ENCODE measurements around the gene CCDC82.
"Not testable (repeated sequence)": the region's sequence is repeated elsewhere in the genome, so short reads cannot be mapped to it uniquely, and the experiment has no call there.

Gene CCDC82

DNA sequence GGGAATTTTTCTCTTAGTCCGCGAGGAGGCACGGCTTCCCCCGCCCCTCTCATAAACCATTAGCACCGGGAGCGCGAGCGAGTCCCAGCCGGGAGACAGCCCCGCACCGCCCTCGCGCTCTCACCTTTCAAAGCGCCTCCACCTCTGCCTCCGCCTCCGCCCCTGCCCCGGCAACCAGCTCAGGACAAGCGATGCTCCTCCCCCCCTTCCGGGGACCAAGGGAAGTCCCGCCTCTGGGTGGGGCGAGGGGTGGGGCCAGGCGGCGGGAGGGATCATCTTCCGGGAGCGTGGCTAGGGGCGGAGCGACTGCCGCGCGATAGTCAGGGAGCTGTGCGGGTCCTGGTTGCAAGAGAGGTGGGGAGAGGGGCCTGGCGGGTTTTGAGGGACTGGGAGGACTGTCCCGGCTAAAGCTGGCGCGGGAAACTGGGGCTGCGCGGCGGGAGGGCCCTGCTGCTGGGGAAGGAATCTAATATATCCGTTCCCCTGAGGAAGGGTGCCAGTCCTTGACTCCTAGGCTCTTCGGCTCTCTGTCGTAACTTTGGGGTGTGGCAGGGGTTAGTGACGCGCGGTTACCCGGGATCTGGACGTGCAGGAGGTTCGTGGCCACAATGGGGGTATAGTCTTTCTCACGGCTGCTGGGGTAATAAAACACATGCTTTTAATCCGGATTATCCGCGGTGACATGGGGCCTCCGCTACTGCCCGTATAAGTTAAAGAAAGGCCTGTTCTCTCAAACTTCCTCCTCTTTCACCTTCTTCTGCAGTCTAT is at the start of gene CCDC82, which contains the start of gene JRKL:
Gene CCDC82, minus strand, starts transcription at position 193 of the 768 bp plus-strand sequence. CDS start 5,165 bp downstream, outside the sequence.
Gene JRKL, plus strand, starts transcription at position 294 of the 768 bp plus-strand sequence. CDS start 637 bp downstream, outside the sequence.
- DNase-seq = peak; percentile 90

DNA sequence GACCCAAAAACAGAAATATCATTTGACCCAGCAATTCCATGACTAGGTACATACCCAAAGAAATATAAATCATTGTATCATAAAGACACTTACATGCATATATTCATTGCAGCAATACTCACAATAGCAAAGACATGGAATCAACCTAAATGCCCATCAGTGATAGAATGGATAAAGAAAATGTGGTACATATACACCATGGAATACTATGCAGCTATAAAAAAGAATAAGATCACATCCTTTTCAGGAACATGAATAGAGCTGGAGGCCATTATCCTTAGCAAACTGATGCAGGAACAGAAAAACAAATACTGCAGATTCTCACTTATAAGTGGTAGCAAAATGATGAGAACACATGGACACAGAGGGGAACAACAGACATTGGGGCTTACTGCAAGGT is 42.9 kb upstream of the CCDC82 start:
- DNase-seq = not testable (repeated sequence)

DNA sequence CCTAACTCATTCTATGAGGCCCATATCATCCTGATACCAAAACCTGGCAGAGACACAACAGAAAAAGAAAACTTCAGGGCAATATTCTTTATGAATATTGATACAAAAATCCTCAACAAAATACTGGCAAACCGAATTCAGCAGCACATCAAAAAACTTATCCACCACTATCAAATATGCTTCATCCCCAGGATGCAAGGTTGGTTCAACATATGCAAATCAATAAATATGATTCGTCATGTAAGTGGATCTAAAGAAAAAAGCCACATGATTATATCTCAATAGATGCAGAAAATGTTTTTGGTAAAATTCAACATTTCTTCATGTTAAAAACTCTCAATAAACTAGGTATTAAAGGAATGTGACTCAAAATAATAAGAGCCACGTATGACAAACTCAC is 41.0 kb upstream of the CCDC82 start:
- DNase-seq = no peak

DNA sequence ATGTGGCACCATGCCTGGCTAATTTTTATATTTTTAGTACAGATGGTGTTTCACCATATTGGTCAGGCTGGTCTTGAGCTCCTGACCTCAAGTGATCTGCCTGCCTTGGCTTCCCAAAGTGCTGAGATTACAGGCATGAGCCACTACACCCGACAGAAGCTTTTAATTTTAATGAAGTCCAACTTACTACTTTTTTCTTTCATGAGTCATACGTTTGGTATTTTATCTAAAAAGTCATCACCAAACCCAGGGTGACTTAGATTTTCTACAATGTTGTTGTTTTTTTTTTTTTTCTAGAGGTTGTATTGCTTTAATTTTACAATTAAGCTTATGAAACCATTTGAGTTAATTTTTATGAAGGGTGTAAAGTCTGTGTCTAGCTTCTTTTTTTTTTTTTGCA is 35.0 kb upstream of the CCDC82 start:
- no peak for DNase-seq

DNA sequence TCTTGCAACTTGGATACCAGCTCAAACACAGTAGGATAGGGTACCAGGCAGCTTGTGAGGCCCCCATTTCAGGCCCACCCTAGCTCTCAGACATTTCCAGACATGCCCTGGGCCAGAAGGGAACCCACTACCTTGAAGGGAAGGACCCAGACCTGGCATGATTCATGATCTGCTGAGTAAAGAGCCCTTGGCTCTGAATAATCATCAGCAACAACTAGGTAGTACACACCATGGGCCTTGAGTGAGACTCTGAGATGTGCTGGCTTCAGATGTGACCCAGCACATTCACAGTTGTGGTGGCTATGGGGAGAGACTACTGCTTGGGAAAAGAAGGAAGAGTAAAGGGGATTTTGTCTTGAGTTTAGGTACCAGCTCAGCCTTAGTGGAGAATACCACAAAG is 23.7 kb upstream of the CCDC82 start:
- no peak for DNase-seq

DNA sequence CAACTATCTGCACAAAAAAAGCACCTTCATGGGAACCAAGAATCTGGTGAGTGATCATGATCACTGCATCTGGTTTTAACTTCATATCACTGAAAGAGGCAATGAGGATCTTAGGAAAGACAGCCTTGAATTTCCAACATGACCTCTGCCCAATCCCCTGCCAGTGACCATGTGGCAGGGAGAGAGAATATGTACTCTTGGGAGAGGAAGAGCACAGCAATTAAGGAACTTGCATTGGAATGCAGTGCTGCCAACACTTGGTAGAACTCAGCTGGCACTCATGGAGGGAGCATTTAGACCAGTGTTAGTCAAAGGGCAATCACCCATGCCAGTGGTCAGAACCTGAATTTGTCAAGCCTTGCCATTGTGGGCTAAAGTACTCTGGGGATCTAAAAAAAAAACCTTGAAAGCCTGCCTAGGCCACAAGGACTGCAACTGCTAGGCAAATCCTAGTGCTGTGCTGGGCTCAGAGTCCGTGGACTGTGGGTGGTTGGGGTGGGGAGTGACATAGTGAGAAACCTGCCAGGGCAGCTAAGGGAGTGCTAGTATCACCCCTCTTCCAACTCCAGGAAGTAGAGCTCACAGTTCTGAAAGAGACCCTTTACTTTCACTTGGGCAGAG is 23.2 kb upstream of the CCDC82 start:
- no peak for DNase-seq

DNA sequence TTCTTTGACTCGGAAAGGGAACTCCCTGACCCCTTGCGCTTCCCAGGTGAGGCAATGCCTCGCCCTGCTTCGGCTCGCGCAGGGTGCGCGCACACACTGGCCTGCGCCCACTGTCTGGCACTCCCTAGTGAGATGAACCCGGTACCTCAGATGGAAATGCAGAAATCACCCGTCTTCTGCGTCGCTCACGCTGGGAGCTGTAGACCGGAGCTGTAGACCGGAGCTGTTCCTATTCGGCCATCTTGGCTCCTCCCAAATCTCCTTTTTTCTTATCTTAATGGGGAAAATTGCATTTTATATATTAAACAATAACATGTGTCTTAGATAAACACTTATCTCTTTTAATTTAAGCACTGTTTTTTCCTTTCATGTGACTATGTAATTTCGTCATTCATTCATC is 21.7 kb upstream of the CCDC82 start:
- DNase-seq = not testable (repeated sequence)

DNA sequence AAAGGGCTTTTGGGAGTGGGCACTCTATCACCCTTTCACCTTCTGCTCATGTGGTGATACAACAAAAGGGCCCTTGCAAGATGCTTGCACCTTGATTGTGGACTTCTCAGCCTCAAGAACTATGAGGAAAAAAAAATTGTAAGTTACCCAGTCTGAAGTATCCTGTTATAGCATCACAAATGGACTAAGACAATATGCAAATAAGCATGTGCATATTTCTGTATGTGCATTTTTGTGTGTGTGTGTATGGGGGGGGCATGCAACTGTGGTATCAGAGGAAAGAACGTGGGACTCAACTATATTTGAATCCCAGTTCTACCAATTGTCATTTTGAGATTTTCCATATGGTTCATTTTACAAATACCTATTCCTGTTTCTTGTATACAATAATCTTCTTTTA is 11.0 kb upstream of the CCDC82 start:
- no peak for DNase-seq

DNA sequence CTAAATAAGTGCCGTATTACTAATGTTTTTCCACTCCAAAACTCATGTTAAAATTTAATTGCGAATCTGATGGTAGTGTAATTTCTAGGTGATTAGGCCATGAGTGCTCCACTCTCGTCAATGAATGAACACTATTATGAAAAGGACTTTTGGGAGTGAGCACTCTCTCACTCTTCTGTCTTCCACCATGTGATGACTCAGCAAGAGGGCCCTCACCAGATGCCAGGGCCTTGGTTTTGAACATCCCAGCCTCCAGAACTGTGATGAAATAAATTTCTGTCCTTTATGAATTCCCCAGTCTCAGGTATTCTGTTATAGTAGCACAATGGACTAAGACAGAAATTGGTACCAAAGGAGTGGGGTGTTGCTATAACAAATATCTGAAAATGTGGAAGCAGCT is 8.2 kb upstream of the CCDC82 start:
- DNase-seq = no peak

DNA sequence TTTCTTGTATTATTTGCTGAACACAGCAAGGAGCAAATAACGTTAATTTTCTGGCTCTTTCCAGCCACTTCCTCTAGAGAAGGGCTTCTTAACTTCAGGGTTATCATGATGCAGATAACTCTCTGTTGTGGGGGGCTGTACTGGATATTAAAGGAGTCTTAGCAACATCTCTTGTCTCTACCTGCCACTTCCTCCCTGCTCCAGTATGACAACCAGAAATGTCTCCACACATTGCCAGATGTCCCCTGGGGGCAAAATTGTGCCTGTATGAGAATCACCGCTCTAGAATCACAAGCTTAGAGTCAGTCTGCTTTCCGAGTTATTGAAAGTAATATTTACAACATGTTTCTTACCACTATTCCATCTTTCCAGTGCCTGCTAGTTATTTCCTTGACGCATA is 6.9 kb upstream of the CCDC82 start:
- no peak for DNase-seq

DNA sequence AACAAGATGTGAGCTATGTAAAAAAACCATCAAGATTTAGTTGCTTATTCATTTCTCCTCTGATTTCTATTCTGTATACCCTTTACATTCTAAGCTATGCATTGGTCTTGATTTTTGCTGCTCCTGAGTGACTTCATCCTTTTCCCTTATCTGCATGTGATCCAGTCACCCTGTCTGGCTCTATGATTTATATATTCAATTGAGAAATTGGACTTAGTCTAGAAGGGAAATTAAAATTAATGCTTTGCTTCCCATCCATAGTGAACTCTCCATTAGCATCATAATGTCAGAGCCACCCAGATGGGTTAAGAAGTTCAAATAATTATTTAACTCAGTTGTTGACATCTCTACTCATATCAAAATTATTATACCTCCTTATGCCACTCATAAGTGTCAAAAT is 5.1 kb upstream of the CCDC82 start:
- DNase-seq = no peak

DNA sequence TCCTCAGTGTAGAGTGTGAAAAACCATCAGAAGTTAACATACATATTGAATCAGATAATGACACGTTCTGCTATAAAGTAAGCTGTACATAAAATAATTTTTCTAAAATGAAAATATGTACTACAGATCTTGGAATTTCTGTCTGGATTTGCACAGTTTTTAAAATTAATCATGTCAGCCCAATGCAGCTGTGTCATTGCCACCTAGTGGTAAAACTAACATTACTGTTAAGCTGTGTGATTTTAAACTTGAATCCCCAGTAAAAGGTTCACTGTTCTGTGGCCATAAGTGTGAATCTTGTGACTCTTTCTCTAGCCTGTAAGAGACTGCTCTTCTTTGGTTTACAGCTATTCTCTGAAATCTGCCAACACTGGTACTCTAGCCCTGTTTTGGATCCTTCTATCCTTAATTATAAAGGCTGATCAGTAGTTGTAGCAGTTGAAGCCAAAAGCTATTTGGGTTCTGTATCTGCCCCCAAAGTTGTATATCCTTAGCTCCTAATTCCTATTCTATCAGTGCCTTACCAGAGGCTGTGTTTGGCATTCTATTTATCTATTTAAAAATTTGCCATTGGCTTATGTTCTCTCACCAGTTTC is 4.1 kb upstream of the CCDC82 start:
- peak; percentile 36 for DNase-seq

DNA sequence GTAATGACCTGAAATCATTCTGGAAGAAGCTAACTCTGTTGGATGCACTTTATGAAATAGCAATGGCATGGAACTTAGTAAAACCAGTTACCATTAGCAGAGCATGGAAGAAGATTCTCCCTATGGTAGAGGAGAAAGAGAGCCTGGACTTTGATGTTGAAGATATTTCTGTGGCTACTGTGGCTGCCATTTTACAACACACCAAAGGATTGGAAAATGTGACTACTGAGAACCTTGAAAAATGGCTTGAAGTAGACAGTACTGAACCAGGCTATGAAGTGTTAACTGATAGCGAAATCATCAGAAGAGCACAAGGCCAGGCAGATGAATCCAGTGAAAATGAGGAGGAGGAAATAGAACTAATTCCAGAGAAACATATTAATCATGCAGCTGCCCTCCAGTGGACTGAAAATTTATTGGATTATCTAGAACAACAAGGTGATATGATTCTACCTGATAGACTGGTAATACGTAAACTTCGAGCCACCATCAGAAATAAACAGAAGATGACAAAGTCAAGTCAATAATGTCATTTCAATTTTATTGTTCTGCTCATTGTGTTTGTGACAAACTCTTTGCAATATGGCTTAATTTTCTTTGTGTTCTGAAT is 2.1 kb upstream of the CCDC82 start:
- DNase-seq = no peak

DNA sequence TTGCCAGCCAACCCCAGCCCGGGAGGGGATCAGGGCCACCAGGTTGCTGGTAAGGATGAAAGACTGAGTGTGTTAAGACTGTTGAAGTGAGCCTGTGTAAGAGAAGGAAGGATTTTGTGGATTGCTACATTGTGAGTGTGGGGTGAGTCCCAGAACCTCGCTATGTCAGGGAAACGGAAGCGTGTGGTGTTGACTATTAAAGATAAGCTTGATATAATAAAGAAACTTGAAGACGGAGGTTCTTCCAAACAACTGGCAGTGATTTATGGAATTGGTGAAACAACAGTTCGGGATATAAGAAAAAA is 728 bp upstream of the CCDC82 start:
- DNase-seq = no peak

DNA sequence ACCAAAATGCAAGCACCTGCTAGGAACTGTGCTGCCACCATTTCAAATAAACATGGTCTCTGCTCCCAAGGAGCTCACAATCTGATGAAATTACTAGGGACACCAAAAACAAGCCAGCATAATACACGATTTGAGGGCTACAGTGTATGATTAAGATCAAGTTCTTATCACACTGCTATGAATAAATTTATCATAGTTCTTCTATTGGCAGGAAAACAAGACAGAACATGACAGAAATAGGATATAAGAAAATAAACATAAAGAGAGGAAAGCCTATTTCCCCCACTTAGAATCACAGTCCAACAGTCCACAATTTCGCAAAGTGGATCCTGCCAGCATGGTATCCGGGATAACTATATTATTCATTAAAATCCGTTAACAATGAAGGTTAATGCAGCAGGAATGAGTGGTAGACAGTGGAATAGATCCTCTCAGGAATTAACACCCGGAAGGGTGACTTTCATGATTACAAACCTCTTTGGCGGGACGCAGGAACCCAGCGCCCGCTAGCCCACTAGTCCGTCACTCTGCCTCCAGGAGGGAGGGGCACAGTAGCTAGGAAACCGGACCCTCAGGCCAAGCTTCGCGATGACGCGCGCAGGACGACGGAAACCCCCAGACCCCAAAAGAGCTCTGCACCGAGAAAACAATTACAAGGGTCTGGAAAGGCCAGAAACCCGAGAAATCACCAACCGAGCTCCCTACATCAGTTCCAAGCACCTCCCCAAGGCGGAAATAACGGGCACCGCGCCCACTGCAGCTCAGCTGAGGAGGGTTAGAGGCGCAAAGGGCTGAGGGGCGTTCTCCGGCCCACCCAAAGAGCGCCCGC is 607 bp downstream of the CCDC82 start:
- DNase-seq = peak; percentile 65

DNA sequence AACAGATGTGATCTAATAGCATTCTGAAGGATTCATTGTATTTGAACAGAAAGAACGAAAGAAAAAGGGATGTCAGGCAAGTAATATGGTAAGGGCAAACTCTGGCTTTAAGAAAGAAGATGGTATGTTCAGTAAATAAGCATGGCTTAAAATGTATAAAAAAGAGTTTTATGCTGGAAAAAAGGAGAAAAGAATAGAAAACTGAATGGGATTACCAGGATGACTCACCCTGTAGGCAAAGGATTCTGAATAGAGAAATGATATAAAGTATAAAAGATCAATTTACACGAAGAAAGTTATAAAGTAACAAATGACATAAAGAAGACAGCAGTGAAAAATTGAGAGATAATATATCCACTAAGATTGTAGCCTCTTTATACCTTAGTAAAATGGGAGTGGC is 4.5 kb downstream of the CCDC82 start:
- no peak for DNase-seq

DNA sequence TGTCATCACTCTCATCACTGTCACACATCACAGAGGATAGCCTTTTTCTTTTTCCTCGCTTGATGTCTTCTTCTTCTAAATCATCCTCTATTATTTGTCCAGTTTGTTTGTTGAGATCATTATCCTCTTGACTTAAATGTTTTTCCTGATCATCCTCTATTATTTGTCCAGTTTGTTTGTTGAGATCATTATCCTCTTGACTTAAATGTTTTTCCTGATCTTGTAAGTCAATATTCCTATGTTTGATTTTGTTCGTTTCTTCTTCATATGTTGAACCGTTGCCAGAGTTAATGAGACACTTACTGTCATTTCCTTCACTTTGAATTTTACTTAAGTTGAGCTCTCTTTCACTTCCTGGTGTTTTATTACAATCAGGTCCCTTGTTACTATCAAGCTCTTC is 5.6 kb downstream of the CCDC82 start:
- DNase-seq = peak; percentile 60

DNA sequence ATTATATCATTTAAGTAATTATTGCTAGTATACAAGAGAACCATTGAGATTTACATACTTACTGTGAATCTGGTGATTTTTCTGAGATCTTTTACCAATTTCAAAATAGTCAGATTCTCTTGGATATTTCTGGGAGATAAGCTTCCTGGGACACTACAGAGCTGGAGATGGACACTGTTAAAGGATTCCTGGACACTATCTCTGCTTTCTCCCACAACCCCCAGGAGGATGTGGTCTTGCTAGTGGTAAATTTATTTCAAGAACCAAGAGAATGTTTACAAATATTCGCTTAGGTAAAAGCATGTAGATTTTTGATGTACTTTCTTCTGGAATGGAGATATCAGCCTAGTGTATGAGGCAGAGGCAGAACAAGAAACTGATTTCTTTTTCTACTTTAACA is 12.9 kb downstream of the CCDC82 start:
- DNase-seq = no peak

DNA sequence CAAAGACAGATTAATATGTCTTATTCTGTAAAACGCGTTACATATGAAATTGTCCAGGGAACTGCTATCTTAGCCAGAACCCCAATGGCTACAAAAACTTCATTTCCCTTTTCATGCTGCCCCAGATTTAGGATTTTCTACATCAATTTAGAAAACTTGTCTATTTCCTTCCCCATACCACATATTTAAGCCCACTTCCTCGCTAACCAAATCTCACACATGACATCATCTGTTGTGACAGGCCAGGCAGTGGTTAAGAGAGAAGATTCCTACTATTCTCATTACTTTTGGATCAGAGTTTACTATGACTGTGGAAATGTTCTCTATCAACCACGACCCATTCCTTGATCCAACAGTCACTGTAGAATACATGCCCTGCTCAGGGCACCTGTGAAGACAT is 15.9 kb downstream of the CCDC82 start:
- DNase-seq = no peak

DNA sequence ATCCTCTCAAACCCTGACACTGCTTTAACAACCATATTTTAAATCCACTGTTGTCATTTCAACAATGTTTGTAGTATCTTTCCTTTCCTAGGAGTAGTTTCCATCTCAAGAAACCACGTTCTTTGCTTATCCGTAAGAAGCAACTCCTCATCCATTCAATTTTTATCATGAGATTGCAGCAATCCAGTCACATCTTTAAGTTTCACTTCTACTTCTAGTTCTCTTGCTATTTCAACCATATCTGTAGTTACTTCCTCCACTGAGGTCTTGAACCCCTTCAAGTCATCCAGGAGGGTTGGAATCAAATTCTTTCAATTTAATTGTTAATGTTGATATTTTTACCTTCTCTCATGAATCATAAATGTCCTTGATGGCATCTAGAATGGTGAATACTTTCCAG is 22.4 kb downstream of the CCDC82 start:
- DNase-seq = no peak

DNA sequence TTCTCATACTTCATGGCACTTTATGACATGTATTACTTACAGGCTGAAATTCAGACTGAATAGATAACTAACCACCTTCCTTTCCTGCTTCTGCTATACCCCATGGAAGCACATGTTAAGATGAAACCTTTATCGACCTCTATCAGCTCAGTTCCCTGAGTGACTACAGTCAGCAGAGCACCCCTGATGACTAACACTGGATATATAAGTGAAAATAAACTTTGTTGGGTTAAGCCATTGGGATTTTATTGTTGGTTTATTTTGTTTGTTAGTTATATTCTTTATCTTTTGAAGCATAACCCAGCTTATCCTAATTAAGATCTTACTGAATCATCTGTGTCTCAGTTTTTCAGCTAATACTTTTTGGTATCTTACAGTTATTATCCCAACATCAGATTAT is 23.7 kb downstream of the CCDC82 start:
- DNase-seq = no peak

DNA sequence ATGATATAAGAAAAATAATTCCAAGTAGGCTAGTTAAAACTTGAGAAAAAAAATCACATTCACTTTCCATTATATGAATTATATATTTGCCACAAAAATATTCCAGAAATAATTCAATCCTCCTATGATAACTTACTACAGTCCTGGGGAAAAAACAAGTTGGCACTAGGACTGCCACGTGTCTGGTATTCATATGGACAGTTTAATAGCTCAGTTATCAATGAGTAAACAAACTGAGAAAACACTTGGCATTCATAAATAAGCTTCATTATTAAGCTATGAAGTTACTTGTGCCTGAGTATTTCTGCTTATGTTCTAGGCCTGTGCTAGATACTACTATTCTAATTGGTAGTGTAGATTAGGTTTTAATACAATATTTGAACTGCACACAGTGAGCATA is 24.2 kb downstream of the CCDC82 start:
- DNase-seq = no peak

DNA sequence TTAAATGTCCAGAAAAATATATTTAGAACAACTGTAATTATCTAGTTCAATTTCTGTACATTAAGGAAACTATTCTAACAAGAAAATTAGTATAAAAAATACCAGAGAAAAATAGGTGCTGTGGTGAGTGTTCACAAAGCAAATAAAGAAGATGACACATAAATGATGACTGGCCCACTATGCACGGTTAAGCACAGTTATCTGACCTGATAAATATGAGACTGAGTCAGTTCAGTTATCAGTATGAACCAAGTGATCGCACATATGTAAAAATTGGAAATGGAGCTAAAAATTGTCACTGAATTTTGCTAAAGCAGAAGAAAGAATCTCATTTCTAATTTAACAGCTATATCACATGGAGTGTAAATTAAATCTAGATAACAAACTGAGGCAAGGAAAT is 27.9 kb downstream of the CCDC82 start:
- no peak for DNase-seq

Data from COR-L47 (cell line).